ENCODE results near the gene TACC3.

The TACC3 gene

GRCh38 chr4:1793940-1794808 lies 72.9 kb downstream of the TACC3 start:
- DNase-seq (ENCODE audit: low spot score) = no peak

Measured in HuH-7.5 (cell line).